RWPE1 (cell line): Measurements from ENCODE around the gene PDE3A.

ENCODE experiments used
- CTCF ChIA-PET: fragments of 350-600 bp; sonication (Branson Sonifier 250); formaldehyde crosslinking; extraction: SDS; loops from one replicate; lab custom pipeline; 2021; lab: Yijun Ruan, JAX
- POLR2A ChIA-PET: fragments of 400-600 bp; formaldehyde crosslinking; extraction: SDS; loops from one replicate; lab custom pipeline; 2020; ENCODE audit warnings: antibody characterized with exemption; ENCODE audit not compliant: low non-redundant PET; lab: Yijun Ruan, JAX
- DNase-seq: peaks from one replicate; pipeline ENCODE4 v3.0.0; 2012; ENCODE audit warnings: low spot score
- H3K27ac ChIP-seq: fragments of 450-650 bp; 2 replicates; pipeline ENCODE4 v1.5.1; 2017
- TF ChIP-seq, protein P1 (sequence below): fragments of 450-650 bp; conservative IDR thresholded peaks from 2 replicates; pipeline ENCODE4 v1.5.1; 2017; ENCODE audit warnings: low read depth, mild to moderate bottlenecking

PDE3A gene

DNA sequence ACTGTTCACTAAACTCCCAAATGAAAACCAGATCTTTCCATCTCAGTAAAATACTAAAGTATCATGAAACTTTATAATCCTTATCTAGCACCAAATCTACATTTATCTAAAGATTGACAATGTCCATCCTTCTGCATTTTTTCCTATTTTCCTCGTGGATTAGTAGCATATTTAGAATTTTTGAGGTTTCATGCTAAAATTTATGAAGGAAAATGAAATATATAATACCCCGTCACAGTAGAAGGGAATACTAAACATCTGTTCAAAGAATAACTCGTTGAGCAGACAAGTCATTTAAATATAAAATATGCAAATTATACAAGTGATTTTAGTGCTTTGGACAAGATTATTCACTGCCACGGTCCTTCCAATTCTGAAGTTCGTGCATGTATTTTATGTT lies 204.1 kb downstream of the PDE3A start:
- ChIA-PET POLR2A (no interaction called here), CTCF (no interaction called here)
- no peak overlapping the region for H3K27ac ChIP-seq
- TF ChIP-seq, protein P1, sequence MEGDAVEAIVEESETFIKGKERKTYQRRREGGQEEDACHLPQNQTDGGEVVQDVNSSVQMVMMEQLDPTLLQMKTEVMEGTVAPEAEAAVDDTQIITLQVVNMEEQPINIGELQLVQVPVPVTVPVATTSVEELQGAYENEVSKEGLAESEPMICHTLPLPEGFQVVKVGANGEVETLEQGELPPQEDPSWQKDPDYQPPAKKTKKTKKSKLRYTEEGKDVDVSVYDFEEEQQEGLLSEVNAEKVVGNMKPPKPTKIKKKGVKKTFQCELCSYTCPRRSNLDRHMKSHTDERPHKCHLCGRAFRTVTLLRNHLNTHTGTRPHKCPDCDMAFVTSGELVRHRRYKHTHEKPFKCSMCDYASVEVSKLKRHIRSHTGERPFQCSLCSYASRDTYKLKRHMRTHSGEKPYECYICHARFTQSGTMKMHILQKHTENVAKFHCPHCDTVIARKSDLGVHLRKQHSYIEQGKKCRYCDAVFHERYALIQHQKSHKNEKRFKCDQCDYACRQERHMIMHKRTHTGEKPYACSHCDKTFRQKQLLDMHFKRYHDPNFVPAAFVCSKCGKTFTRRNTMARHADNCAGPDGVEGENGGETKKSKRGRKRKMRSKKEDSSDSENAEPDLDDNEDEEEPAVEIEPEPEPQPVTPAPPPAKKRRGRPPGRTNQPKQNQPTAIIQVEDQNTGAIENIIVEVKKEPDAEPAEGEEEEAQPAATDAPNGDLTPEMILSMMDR = no peak
- no peak for DNase-seq

DNA sequence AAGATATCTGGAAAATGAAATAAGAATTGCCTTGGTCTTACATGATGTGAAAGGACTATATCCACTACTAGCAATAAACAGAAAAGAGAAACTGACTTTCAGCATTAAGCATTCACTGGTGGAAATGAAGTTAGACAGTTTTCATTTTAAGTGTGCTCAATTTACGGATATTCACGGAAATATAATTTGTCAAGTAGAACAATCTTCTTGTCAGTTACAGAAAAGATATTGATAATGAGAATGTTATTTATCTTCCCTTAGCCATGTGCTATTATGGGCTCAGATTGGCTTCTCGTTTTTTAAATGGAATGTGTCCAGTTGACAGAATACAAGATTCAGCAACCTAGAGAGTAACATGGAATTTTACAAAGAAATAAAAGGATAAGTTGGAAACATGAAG lies 208.2 kb downstream of the PDE3A start:
- POLR2A ChIA-PET = no interaction called here
- no peak overlapping the region for H3K27ac ChIP-seq
- DNase-seq = no peak
- CTCF ChIA-PET = no interaction called here
- TF ChIP-seq, protein P1 = no peak

GRCh38 chr12:20577054-20577453 lies 208.7 kb downstream of the PDE3A start:
- ChIA-PET CTCF (interaction anchor here (0.7 kb wide), 1 partner anchor 55 kb away, joined by 3 read pairs; no protein-coding TSS in a partner anchor), POLR2A (no interaction called here)
- no peak overlapping the region for H3K27ac ChIP-seq
- no peak for DNase-seq
- TF ChIP-seq, protein P1 = no peak

GRCh38 chr12:20578142-20578541 lies 209.8 kb downstream of the PDE3A start:
- no peak for DNase-seq
- CTCF ChIA-PET = no interaction called here
- POLR2A ChIA-PET = no interaction called here
- H3K27ac ChIP-seq = no peak overlapping the region
- TF ChIP-seq, protein P1 = no peak

- TF ChIP-seq, protein P1 = no peak
- ChIA-PET POLR2A (no interaction called here), CTCF (no interaction called here)
- H3K27ac ChIP-seq = no peak overlapping the region
- no peak for DNase-seq
These were observed 216.8 kb downstream of the PDE3A start for GRCh38 chr12:20585055-20585625.

- H3K27ac ChIP-seq = no peak overlapping the region
- no peak for DNase-seq
- ChIA-PET CTCF (no interaction called here), POLR2A (no interaction called here)
- TF ChIP-seq, protein P1 = no peak
These were observed 217.6 kb downstream of the PDE3A start for GRCh38 chr12:20585913-20586312.
